Esophagus squamous epithelium (tissue), 4 donors: ENCODE results near the gene PPA1.

Experiments
- CTCF ChIP-seq, 6 experiments: fragments of 450-650 bp in 4 of 6; fragments of 200-600 bp in 2 of 6; sonication (generic) in 2 of 6; IDR thresholded peaks; one replicate each; pipeline ENCODE4 v1.5.1; 2016 to 2019; ENCODE audit warnings: antibody characterized with exemption in 6 of 6, mild to moderate bottlenecking in 4 of 6, moderate library complexity in 4 of 6
- POLR2A ChIP-seq, 4 donors: fragments of 450-650 bp; IDR thresholded peaks; one replicate each; pipeline ENCODE4 v1.6.1; 2017; ENCODE audit warnings: antibody characterized with exemption in 4 of 4, mild to moderate bottlenecking in 4 of 4, moderate library complexity in 3 of 4

DNA sequence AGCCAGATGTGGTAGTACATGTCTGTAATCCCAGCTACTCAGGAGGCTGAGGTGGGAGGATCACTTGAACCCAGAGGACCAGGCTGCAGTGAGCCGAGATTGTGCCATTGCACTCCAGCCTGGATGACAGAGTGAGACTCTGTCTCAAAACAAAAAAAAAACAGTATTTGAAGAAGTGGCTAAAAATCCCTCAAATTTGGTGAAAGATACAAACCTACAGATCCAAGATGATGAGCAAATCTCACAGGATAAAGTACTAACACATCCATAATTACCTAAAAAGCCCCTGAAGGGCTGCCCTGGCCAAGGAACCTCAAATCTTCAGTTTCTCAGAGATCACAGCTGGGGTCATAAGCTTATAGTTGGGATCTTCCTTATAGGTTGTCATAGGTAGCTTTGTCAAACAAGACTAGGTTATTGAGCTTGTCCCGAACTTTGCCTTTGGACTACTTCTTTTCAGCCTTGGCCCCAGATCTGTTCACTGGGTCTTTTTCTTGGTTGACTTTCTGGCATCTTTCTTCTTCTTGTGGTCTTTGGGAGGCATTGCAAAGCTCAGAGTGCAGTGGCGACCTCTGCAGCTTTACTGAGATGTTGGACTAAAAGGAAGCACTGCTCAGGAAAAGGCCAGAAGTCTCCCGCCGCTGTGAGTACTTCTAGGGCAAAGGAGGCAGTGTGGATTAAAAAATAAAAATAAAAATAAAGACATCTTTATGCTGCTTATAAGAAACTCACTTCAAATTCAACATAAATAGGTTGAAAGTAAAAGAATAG, 34.3 kb downstream of the PPA1 start:
- TF ChIP-seq CTCF (IDR thresholded peaks at IDR 0.05) (no peak), POLR2A (IDR thresholded peaks at IDR 0.05) (no peak)
